ENCODE results near the gene CRACR2A.

Gene CRACR2A

GRCh38 chr12:3592856-3593625 lies 159.9 kb downstream of the CRACR2A start:
- Histone ChIP-seq H4K20me1 (ENCODE audit: insufficient read depth, low read length) (no peaks in the 10 kb centered on the region), H3K79me2 (ENCODE audit: low read length) (no peaks in the 10 kb centered on the region), H3K4me3 (ENCODE audit: low read length) (no peak overlapping the region), H3K36me3 (replicated peaks; ENCODE audit: low read depth, low read length) (no peaks in the 10 kb centered on the region), H3K4me2 (ENCODE audit: low read length) (no peak overlapping the region), H3K9me3 (ENCODE audit: insufficient read depth, low read length) (no peaks in the 10 kb centered on the region), H3K27me3 (ENCODE audit: low read depth, low read length) (peaks cover 14% of the 10 kb centered on the region), H2AFZ (ENCODE audit: low read depth, low read length) (no peak overlapping the region), H3K27ac (ENCODE audit: low read length) (no peak overlapping the region), H3K4me1 (ENCODE audit: low read length) (no peaks in the 10 kb centered on the region), H3K9ac (ENCODE audit: low read length) (no peak overlapping the region)
- no peak for TF ChIP-seq CTCF (IDR thresholded peaks at IDR 0.05; ENCODE audit: low read depth, low read length)
- no peak for TF ChIP-seq EZH2phosphoT487 (IDR thresholded peaks at IDR 0.05; ENCODE audit: low read depth)

- Histone ChIP-seq H3K36me3 (replicated peaks; ENCODE audit: low read depth, low read length) (no peaks in the 10 kb centered on the region), H3K79me2 (ENCODE audit: low read length) (no peaks in the 10 kb centered on the region), H3K9me3 (ENCODE audit: insufficient read depth, low read length) (no peaks in the 10 kb centered on the region), H3K27me3 (ENCODE audit: low read depth, low read length) (peaks cover 30% of the 10 kb centered on the region), H3K27ac (ENCODE audit: low read length) (no peak overlapping the region), H2AFZ (ENCODE audit: low read depth, low read length) (no peak overlapping the region), H3K4me3 (ENCODE audit: low read length) (no peak overlapping the region), H3K4me1 (ENCODE audit: low read length) (no peaks in the 10 kb centered on the region), H4K20me1 (ENCODE audit: insufficient read depth, low read length) (no peaks in the 10 kb centered on the region), H3K4me2 (ENCODE audit: low read length) (no peak overlapping the region), H3K9ac (ENCODE audit: low read length) (no peak overlapping the region)
- TF ChIP-seq CTCF (IDR thresholded peaks at IDR 0.05; ENCODE audit: low read depth, low read length) (no peak), EZH2phosphoT487 (IDR thresholded peaks at IDR 0.05; ENCODE audit: low read depth) (no peak)
Observed at GRCh38 chr12:3589745-3590144, 163.2 kb downstream of the CRACR2A start.

- Histone ChIP-seq H3K4me1 (ENCODE audit: low read length) (no peaks in the 10 kb centered on the region), H3K27ac (ENCODE audit: low read length) (no peak overlapping the region), H3K4me2 (ENCODE audit: low read length) (no peak overlapping the region), H2AFZ (ENCODE audit: low read depth, low read length) (no peak overlapping the region), H3K79me2 (ENCODE audit: low read length) (no peaks in the 10 kb centered on the region), H3K36me3 (replicated peaks; ENCODE audit: low read depth, low read length) (no peaks in the 10 kb centered on the region), H3K4me3 (ENCODE audit: low read length) (no peak overlapping the region), H3K27me3 (ENCODE audit: low read depth, low read length) (peaks cover 31% of the 10 kb centered on the region), H3K9me3 (ENCODE audit: insufficient read depth, low read length) (no peaks in the 10 kb centered on the region), H4K20me1 (ENCODE audit: insufficient read depth, low read length) (no peaks in the 10 kb centered on the region), H3K9ac (ENCODE audit: low read length) (no peak overlapping the region)
- TF ChIP-seq CTCF (IDR thresholded peaks at IDR 0.05; ENCODE audit: low read depth, low read length) = no peak
- TF ChIP-seq EZH2phosphoT487 (IDR thresholded peaks at IDR 0.05; ENCODE audit: low read depth) = no peak
Observed at GRCh38 chr12:3587402-3588013, 165.4 kb downstream of the CRACR2A start.

- Histone ChIP-seq H3K36me3 (replicated peaks; ENCODE audit: low read depth, low read length) (no peaks in the 10 kb centered on the region), H3K4me1 (ENCODE audit: low read length) (no peaks in the 10 kb centered on the region), H3K27ac (ENCODE audit: low read length) (no peak overlapping the region), H3K9me3 (ENCODE audit: insufficient read depth, low read length) (no peaks in the 10 kb centered on the region), H3K4me2 (ENCODE audit: low read length) (no peak overlapping the region), H3K4me3 (ENCODE audit: low read length) (no peak overlapping the region), H3K27me3 (ENCODE audit: low read depth, low read length) (peaks cover 21% of the 10 kb centered on the region; the same call in 1 of the 2 replicates), H2AFZ (ENCODE audit: low read depth, low read length) (no peak overlapping the region), H3K79me2 (ENCODE audit: low read length) (no peaks in the 10 kb centered on the region), H4K20me1 (ENCODE audit: insufficient read depth, low read length) (no peaks in the 10 kb centered on the region), H3K9ac (ENCODE audit: low read length) (no peak overlapping the region)
- TF ChIP-seq CTCF (IDR thresholded peaks at IDR 0.05; ENCODE audit: low read depth, low read length) = no peak
- TF ChIP-seq EZH2phosphoT487 (IDR thresholded peaks at IDR 0.05; ENCODE audit: low read depth) = no peak
Observed at GRCh38 chr12:3583656-3584334, 169.1 kb downstream of the CRACR2A start.
